Lung microvascular endothelial cell (primary cell): ENCODE measurements around the gene SUSD1. TPM values are rescaled to one million over a fixed set of nuclear protein-coding genes. Genes with fewer than 3 reads are reported as not detected.
A peak's percentile ranks its signal among the peaks of the same experiment; 100 is the strongest.
"Not testable (repeated sequence)": the region's sequence is repeated elsewhere in the genome, so short reads cannot be mapped to it uniquely, and the experiment has no call there.

Experiments
- DNase-seq, 2 donors: peaks; one replicate each; pipeline versions ENCODE4 v3.0.0 to v3.0.0-alpha.2; 2010; ENCODE audit warnings: low read depth in 2 of 2
- total RNA-seq: library from RNA; depleted of rRNA; stranded (reverse); fragments of >200 nt; gene quantifications from 2 replicates; pipeline ENCODE4 v1.2.1, GENCODE V29; 2014

The SUSD1 gene
- total RNA-seq = 28.8 and 30.8 TPM in 2 replicates

DNA sequence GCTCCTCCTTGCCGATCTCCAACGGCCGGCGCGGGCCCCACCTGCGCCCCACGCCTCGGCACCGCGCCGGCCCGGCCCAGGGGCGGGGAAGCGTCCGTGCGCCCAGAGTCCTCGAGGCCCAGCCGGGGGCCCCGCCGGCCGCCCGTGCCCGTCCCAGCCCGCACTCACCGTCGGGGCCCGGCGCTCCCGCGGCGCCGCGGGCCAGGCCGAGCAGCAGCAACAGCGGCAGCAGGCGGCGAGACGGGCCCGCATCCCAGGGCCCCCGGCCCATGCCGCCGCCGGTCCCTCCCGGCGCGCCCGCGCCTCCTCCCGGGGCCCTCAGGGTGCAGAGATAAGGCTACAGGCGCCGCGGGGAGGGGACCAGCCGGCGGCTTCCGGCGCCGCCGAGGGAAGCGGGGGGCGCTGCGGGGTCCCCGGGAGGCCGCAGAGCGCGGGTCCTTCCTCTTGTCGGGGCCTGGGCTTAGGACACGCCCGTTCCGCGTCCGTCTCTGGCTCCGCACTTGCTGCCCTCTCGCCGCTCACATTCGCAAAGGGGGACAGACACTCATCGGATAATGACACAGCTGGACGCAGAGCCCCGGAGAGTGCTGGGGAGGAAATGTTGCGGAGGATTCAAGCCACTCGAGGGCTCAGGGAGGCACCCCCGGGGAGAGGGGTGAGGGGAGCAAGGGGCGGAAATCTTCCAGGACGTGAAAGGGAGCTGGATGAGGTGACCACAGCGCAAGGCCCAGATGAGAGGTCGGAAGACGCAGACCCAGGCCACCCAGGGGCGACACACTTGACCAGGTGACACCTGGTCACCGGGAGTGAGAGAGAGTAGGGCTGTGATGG is at the start of gene SUSD1:
Gene SUSD1, minus strand, starts transcription at position 333 of the 831 bp plus-strand sequence. Its CDS starts 62 bp downstream, at position 271.
- peak; percentile 31 to 35 for DNase-seq

DNA sequence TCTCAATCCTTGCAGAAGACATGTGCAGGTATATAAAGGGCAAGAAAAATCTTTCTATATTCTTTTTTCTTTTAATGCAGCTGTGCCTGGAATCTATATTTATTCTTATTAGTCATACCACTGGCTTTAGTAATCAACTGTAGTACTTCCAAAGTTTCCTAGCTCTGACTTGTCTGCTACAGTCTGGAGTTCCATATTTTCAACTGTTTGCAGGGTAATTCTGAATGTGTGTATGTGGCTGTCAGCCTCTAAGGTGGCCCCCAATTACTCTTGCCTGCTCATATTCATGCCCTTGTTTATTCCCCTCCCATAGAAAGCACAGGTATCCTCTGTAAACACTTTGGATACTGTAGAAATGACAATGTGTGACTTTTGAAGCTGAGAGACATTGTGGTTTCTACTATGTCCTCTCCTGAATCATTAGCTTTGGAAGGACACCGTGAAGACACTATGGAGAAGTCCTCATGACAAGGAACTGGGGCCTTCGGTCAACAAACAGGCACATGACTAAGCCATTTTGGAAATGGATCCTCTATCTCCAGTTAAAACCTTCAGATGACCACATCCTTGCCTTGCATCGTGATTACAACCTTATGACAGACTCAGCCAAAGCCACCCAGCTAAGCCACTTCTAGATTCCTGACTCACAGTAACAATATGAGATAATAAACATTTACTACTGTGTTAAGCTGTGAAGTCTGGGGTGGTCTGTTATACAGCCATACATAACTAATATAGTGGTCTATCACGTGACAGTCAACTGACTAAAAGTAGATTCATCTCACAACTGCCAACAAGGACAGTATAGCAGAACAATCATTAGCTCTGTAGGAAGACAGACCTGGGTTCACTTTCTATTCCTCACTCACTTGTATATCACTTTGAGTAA is 49.5 kb upstream of the SUSD1 start:
- peak in 1 of 2 donors; percentile 13 for DNase-seq

DNA sequence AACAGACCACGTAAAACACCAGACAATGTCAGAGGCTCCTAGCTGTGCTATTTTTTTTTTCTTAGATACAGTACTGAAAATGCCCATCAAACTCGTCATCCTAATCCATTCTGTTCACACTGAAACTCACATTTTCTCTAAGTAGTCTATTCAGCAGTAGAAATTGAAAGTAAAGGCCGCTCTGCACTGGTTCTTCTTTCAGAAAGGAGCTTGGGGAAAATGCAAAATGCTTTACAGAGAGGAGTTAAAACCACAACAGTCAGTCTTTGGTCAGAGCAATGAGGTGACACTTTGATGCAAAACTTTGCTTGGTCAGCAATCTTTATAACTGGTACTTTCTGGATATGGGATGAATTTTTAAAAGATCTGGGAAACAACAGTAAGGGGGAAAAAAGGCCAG is 43.8 kb upstream of the SUSD1 start:
- DNase-seq = no peak

DNA sequence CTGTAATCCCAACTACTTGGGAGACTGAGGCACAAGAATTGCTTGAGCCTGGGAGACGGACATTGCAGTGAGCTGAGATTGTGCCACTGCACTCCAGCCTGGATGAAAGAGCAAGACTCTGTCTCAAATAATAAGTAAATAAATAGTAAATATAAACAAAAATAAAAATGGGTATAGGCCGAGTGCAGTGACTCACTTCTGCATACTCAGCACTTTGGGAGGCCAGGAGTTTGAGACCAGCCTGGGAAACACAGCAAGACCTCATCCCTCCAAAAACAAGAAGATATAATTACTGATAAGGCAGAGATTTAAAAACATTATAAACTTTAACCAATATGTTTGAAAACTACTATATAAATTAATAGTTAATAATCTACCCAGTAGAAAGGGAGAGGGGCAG is 37.8 kb upstream of the SUSD1 start:
- DNase-seq = no peak

DNA sequence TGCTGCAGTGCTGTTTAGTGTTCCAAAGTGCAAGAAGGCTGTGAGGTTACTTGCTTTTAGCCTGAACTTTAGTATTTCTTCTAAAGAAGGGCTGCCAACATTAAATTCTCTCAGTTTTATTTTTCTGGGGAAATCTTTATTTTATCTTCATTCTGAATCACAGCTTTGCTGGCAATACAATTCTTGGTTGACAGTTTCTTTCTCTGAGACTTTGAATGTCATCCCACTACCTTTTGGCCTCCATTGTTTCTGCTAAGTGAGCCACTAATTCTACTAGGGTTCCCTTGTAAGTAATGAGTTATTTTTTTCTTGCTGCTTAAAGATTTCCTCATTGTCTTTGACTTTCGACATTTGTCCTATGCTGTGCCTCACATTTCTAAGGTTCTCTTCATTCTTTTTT is 32.4 kb upstream of the SUSD1 start:
- no peak for DNase-seq

DNA sequence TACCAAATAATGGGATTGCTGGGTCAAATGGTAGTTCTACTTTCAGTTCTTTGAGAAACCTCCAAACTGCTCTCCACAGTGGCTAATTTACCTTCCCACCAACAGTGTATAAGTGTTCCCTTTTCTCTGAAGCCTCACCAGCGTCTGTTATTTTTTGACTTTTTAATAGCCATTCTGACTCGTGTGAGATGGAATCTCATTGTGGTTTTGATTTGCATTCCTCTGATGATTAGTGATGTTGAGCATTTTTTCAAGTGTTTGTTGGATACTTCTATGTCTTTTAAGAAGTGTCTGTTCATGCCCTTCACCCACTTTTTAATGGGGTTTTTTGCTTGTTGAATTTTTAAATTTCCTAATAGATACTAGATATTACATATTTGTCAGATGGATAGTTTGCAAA is 28.4 kb upstream of the SUSD1 start:
- DNase-seq = peak in 1 of 2 donors; percentile 16

DNA sequence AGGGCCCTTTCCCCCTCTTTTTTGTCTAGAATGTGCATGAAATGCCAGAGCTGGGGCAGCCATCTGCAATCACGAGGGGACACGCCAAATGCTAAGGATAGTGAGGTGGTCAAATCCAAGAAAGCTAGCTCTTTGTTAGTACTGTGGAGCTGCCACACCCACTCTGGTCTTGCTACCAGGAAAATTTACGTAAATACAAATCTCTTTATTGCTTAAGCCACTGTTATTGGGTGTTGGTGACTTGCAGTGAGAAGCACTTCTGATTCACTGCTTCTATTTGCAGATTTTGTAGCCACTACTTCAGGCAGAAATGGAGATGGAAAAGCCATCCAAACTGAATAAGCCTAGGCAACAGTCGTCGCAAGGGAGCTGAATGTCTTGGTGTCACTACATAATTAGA is 25.6 kb upstream of the SUSD1 start:
- DNase-seq = no peak

DNA sequence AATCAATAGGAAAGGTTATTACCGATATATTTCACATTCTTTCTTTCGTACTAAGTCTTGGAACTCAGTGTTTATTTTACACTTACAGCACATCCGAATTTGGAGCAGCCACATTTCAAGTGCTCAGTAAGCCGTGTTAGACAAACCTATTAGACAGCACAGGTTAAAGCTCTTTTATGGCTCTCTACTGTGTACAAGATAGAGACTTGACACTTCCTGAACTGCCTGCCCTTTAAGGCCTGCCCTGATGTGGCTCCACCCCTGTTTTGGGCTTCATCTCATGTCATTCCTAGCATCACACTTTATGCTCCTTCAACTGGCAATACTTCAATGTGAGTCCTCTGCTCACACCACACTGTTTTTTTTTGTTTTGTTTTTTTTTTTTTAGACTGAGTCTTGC is 23.5 kb upstream of the SUSD1 start:
- DNase-seq = no peak

DNA sequence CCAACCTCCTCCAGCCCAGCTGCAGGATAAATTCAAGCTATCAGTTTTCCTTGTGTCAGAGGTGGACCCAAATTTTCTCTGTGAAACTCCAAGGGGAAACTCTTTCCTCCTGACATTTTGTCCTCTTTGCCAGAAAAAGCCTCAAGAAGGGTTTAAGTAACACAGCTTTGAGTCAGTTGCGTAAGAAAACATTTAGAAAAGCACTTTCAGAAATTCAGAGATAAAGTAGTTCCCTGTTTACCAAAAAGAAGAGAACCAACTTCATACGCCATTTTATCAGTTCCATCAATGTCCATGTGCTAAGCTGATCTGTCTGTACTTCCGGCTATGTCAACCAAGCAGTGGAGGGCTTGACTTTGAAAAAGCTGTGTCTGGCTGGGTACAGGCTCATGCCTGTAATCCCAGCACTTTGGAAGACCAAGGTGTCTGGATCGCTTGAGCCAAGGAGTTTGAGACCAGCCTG is 19.9 kb upstream of the SUSD1 start:
- no peak for DNase-seq

DNA sequence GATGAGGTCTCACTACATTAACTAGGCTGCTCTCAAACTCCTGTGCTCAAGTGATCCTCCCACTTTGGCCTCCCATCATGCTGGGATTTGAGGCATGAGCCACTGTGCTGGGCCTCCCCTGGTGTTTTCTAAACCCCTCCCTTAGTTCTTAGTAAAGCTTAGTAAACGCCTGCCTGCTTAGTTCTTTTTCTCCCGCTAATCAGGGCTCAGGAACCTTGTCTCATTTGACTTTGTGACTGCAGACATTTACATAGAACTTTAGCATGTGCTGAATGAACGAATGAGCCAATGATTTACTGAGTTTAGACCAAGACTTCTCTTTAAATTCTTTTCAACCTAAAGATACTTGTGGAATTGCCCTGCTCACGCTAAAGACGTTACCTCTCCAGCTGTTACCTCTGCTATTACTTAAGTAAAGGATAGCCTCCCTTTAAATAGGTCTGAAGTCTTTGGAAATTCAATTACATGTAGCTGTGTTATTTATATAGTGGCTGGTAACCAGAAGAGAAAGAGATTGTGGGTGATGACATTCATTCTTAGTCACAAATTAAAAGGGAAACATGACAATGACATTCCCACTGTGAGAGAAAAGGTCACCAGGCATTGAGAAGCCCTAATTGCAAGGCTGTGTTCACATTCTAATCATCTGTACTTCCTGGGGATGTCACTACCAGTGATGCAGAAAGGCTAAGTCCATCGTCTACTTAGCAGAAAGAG is 18.6 kb upstream of the SUSD1 start:
- DNase-seq = no peak

DNA sequence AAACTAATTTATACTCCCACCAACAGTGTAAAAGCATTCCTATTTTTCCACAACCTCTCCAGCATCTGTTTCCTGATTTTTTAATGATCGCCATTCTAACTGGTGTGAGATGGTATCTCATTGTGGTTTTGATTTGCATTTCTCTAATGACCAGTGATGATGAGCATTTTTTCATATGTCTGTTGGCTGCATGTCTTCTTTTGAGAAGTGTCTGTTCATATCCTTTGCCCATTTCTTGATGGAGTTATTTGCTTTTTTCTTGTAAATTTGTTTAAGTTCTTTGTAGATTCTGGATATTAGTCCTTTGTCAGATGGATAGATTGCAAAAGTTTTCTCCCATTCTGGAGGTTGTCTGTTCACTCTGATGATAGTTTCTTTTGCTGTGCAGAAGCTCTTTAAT is 15.2 kb upstream of the SUSD1 start:
- not testable (repeated sequence) for DNase-seq

DNA sequence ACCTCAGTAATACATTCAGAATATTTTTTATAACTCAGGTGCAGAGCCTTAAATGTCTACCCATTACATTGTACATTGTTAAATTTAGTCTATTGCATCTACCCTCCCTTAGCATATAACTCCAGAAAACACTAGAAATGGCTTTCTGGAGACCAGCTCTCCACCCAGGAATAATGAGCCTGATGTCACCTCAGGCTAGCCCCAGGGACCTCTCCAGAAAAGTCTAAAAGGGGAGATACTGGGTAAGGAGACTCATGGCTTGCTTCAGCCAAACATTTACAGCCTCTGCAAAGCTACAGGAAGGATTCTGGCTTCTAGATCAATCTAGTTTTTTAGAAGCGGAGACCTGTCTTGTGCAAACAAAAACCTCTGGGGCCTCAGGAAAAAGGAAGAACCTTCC is 13.8 kb upstream of the SUSD1 start:
- DNase-seq = no peak

DNA sequence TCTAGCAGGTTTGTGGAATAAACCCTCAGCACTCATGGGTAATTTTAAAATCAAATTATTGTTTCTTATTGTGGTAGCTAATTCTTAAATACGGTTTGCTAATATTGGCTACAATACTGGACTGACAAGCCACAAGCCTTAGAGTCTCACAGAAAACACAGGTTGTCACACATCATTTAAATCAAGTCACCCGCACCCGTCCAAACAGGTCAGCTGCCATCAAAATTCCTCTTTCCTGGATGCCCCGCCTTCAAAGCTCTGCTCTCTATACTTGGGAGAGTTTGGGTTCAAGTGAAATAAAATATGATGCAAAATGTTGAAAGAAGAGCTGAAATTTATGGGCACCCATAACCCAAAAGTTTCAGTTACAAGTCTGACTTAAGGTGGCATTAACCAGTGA is 12.3 kb upstream of the SUSD1 start:
- no peak for DNase-seq

DNA sequence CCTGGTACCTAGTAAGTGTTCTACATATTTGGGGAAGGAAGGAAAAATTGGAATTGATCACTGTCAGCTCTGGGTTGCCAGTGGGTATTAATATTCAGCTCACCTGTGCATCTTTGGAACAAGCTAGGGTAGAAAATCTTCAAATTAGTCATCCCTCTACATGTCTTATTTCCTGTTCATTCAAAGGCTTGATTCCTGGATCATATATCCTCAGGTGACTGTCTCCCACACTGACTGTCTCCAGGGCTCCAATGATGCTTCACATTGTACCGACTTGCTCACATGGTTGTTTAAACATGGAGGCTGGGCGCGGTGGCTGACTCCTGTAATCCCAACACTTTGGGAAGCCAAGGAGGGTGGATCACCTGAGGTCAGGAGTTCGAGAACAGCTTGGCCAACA is 11.6 kb upstream of the SUSD1 start:
- no peak for DNase-seq

DNA sequence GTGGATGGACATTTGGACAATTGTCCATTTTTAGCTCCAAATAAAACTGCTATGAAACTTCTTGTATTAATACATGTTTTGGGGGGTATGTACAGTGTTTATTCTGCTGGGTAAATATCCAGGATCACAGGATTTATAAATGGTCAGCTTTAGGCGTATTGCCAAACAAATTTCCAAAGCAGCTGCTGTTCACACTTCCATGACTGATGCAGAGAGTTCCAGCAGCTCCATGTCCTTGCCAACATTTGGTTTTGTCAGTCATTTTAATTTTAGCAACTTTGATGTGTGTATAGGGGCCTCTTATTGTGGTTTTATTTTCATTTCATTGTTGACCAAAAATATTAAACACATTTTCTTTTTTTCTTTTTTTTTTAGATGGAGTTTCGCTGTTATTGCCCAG is 9.8 kb upstream of the SUSD1 start:
- no peak for DNase-seq

DNA sequence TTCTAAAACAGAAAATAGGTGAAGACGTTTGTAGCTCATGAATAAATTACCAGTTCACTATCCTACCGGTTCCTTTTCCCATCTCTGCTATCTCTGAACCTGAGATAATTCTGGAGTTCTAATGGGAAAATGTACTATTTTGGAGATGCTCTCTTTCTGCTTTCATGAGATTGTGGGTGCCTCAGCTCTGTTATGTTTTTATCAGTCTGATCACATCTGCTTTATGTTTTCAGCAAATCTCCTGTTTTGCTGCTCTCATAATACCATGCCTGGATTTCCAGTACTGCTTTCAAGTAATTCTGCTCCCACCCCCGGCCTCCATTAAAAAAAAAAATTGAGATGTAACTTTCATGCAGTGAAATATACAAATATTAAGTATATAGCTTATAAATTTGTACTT is 9.1 kb upstream of the SUSD1 start:
- no peak for DNase-seq

DNA sequence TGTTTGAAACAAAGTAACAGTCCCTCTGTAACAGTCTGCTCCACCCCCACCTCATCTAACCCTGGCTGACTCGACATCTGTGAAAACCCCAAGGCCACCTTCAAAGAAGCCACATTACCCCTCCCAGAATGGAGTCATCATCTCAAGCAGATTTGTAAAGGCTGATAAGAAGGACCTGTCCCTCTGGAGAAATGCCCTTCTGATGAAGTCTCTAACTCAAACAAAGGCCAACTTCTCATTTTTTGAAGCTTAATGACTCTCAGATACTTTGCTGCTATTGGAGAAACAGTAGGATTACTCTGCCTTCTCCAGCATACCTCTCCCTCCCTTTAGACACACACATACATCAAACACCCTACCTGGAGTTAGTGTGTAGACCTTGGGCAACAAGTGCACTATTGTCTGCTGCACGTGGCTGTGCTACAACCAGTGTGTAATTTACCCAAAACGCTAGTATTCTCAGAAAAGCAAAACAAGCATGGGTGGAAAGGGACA is 5.3 kb upstream of the SUSD1 start:
- no peak for DNase-seq

DNA sequence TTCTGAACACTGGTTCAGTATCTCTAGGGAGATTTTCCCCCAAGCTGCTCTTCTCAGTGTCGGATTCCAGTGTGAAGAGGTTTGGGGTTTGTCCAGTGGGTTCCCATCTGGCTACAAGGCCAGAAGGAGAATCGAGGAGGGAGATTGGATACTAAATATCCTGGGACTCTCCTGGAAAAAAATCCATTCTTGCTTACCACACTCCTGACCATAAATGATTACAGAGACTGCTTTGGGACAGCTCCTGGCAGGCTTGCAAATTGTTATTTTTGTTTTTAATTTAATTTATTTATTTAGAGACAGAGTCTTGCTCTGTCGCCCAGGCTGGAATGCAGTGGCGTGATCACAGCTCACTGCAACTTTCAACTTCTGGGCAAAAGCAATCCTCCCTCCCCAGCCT is 4.7 kb upstream of the SUSD1 start:
- DNase-seq = no peak

DNA sequence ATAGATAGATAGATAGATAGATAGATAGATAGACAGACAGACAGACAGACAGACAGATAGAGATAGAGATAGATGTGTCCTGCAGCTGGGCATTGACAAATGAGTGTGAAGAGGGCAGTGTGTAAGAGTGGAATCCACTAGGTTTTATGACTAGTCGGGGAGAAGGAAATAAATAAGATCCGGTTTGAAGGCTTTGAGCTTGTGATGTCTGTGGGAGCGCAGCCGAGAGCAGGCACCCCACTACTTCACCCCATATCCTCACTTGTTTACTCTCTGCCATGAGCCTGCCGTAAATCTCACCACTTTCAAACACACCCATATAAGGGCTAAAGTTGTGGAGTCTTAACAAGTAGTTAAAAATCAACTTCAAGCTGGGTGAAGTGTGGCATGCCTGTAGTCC is 1.4 kb upstream of the SUSD1 start:
- peak in 1 of 2 donors; percentile 17 for DNase-seq

DNA sequence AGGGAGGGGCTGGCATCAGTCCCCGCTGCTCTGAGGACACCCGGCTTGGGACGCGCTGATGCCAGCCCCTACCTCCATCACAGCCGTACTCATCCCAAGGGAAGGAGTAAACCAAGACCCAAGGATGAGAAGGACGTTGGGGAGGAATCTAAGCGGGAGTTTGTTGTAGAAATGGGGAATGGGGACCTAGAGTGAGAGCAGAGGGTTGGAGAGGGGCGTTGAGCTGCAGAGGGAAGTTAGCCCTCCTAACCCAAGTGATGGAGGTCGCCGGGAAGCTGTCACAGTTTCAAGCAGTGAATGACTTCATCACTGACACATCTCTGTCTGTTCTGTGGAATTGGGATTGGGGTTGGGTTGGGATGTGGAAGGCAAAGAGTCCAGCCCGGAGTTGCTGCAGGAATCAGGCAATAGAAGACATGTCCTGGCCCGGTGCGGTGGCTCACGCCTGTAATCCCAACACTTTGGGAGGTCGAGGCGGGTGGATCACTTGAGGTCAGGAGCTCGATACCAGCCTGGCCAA is 759 bp upstream of the SUSD1 start:
- DNase-seq = no peak

DNA sequence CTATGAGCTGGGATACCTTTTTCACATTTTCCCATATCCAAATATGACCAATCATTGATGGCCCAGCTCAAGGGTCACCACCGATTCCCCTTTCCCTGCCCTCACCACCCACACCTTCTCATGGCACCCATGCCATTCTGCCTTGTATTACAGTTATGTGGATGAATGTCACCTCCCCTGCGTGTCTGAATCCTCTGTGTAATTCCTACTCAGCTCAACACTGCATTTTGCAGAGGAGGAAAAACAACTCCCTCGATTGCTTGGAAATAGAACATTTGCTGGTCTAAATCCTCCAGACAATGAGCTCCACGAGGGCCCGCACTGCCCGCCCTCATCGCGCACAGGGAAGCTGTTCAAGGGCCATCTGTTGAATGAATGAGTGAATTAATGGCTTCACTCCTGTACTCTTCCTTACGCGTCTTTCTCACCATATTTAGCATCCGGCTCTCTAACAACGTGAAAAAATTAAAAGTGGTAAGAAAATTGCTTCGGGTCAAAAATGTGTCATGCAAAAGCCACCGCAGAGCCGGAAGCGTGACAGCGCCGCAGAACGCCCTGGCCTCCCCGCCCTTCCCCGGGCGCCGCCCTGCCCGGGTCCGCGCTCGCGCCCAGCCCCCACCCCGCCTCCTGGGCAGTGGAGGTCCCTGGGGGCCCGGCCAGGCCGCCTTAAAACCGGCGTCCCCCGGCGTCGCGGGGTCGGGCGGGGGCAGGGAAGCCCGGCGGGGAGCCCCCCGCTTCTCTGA is 704 bp downstream of the SUSD1 start:
- peak; percentile 41 to 53 for DNase-seq
